Gastroesophageal sphincter (tissue), 3 donors: ENCODE measurements around the gene FBXL13.

ENCODE experiments used
- POLR2AphosphoS5 ChIP-seq: sonication (generic); formaldehyde crosslinking; IDR thresholded peaks from one replicate; pipeline ENCODE4 v1.6.1; 2017; ENCODE audit warnings: antibody characterized with exemption
- TF ChIP-seq, protein P1 (sequence below), 4 experiments: fragments of 200-600 bp in 2 of 4; fragments of 450-650 bp in 2 of 4; sonication (generic) in 1 of 4; IDR thresholded peaks; one replicate each; pipeline ENCODE4 v1.5.1; 2017 to 2019; ENCODE audit warnings: antibody characterized with exemption in 4 of 4, mild to moderate bottlenecking in 2 of 4, moderate library complexity in 2 of 4

GRCh38 chr7:103094102-103094501 lies 19.5 kb upstream of the FBXL13 start:
- TF ChIP-seq, protein P1, sequence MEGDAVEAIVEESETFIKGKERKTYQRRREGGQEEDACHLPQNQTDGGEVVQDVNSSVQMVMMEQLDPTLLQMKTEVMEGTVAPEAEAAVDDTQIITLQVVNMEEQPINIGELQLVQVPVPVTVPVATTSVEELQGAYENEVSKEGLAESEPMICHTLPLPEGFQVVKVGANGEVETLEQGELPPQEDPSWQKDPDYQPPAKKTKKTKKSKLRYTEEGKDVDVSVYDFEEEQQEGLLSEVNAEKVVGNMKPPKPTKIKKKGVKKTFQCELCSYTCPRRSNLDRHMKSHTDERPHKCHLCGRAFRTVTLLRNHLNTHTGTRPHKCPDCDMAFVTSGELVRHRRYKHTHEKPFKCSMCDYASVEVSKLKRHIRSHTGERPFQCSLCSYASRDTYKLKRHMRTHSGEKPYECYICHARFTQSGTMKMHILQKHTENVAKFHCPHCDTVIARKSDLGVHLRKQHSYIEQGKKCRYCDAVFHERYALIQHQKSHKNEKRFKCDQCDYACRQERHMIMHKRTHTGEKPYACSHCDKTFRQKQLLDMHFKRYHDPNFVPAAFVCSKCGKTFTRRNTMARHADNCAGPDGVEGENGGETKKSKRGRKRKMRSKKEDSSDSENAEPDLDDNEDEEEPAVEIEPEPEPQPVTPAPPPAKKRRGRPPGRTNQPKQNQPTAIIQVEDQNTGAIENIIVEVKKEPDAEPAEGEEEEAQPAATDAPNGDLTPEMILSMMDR (IDR thresholded peaks at IDR 0.05): no peak
- no peak for TF ChIP-seq POLR2AphosphoS5
